Nephron progenitor cell (in vitro differentiated cells): ENCODE measurements around the gene CPO.

Source experiments
- DNase-seq: peaks from one replicate; pipeline ENCODE4 v3.0.0; 2021
- H3K27ac Mint-ChIP-seq: 2 replicates; pipeline ENCODE4 v1.8.0; 2021; ENCODE audit warnings: mild to moderate bottlenecking, moderate library complexity, mixed read lengths
- H3K27me3 Mint-ChIP-seq: 2 replicates; pipeline ENCODE4 v1.8.0; 2021; ENCODE audit warnings: mild to moderate bottlenecking, low read depth, mixed read lengths; ENCODE audit not compliant: poor library complexity
- H3K36me3 Mint-ChIP-seq: 2 replicates; pipeline ENCODE4 v1.8.0; 2021; ENCODE audit warnings: low read depth, mixed read lengths
- H3K4me1 Mint-ChIP-seq: 2 replicates; pipeline ENCODE4 v1.8.0; 2021; ENCODE audit warnings: mixed read lengths
- H3K4me3 Mint-ChIP-seq: 2 replicates; pipeline ENCODE4 v1.8.0; 2021; ENCODE audit warnings: mild to moderate bottlenecking, moderate library complexity, mixed read lengths
- H3K9me3 Mint-ChIP-seq: 2 replicates; pipeline ENCODE4 v1.8.0; 2021; ENCODE audit warnings: mild to moderate bottlenecking, moderate library complexity, mixed read lengths
- CTCF ChIP-seq: fragments of 200-600 bp; sonication (generic); IDR thresholded peaks from 2 replicates; pipeline ENCODE4 v1.5.0; 2021; ENCODE audit warnings: antibody characterized with exemption

The CPO gene

GRCh38 chr2:206983161-206983859 is 44.0 kb downstream of the CPO start:
- no peak for DNase-seq
- no peaks in the 10 kb centered on the region for H3K9me3 Mint-ChIP-seq
- TF ChIP-seq CTCF: no peak
- H3K4me3 Mint-ChIP-seq: no peak overlapping the region
- no peaks in the 10 kb centered on the region for H3K36me3 Mint-ChIP-seq
- no peak overlapping the region for H3K27ac Mint-ChIP-seq
- H3K27me3 Mint-ChIP-seq: no peaks in the 10 kb centered on the region
- H3K4me1 Mint-ChIP-seq: peaks cover 21% of the 10 kb centered on the region

- no peaks in the 10 kb centered on the region for H3K27me3 Mint-ChIP-seq
- H3K4me1 Mint-ChIP-seq: peaks cover 21% of the 10 kb centered on the region
- H3K4me3 Mint-ChIP-seq: no peak overlapping the region
- no peak overlapping the region for H3K27ac Mint-ChIP-seq
- TF ChIP-seq CTCF: no peak
- no peaks in the 10 kb centered on the region for H3K36me3 Mint-ChIP-seq
- peaks cover 4% of the 10 kb centered on the region for H3K9me3 Mint-ChIP-seq
- DNase-seq: no peak
Measured at GRCh38 chr2:206984206-206984605, 44.9 kb downstream of the CPO start.

- Mint-ChIP-seq H3K4me3 (no peak overlapping the region), H3K9me3 (peaks cover 5% of the 10 kb centered on the region), H3K27me3 (peaks cover 7% of the 10 kb centered on the region), H3K4me1 (peaks cover 27% of the 10 kb centered on the region), H3K36me3 (no peaks in the 10 kb centered on the region), H3K27ac (no peak overlapping the region)
- no peak for TF ChIP-seq CTCF
- DNase-seq: no peak
Measured at GRCh38 chr2:206986943-206987342, 47.6 kb downstream of the CPO start.

GRCh38 chr2:206987810-206988209 is 48.5 kb downstream of the CPO start:
- Mint-ChIP-seq H3K4me1 (peaks cover 18% of the 10 kb centered on the region), H3K36me3 (no peaks in the 10 kb centered on the region), H3K9me3 (peaks cover 5% of the 10 kb centered on the region), H3K4me3 (no peak overlapping the region), H3K27me3 (peaks cover 7% of the 10 kb centered on the region), H3K27ac (no peak overlapping the region)
- no peak for DNase-seq
- no peak for TF ChIP-seq CTCF

GRCh38 chr2:206988884-206989283 is 49.6 kb downstream of the CPO start:
- H3K4me1 Mint-ChIP-seq: peaks cover 9% of the 10 kb centered on the region
- H3K27me3 Mint-ChIP-seq: peaks cover 7% of the 10 kb centered on the region
- no peak for TF ChIP-seq CTCF
- H3K36me3 Mint-ChIP-seq: no peaks in the 10 kb centered on the region
- no peak overlapping the region for H3K4me3 Mint-ChIP-seq
- peaks cover 5% of the 10 kb centered on the region for H3K9me3 Mint-ChIP-seq
- H3K27ac Mint-ChIP-seq: no peak overlapping the region
- DNase-seq: no peak

GRCh38 chr2:206989311-206989710 is 50.0 kb downstream of the CPO start:
- DNase-seq: peak; percentile 9
- Mint-ChIP-seq H3K4me1 (peaks cover 9% of the 10 kb centered on the region), H3K27me3 (peaks cover 7% of the 10 kb centered on the region), H3K4me3 (no peak overlapping the region), H3K27ac (no peak overlapping the region), H3K9me3 (peaks cover 5% of the 10 kb centered on the region), H3K36me3 (no peaks in the 10 kb centered on the region)
- TF ChIP-seq CTCF: peak; percentile 59
